Heart left ventricle (tissue), 16 donors: ENCODE data around the gene UNC5C. TPM values are rescaled to one million over a fixed set of nuclear protein-coding genes. Genes with fewer than 3 reads are reported as not detected.

ENCODE experiments used
- ATAC-seq, 4 donors: fragments of 200-7000 bp; cut with Tn5 transposase; one replicate each; pipeline ENCODE4 v1.9.1; 2020 to 2022; ENCODE audit warnings: moderate library complexity in 4 of 4, mild to moderate bottlenecking in 3 of 4, moderate number of reproducible peaks in 1 of 4
- DNase-seq, 5 donors: peaks; one replicate each; pipeline ENCODE4 v3.0.0-alpha.2; 2020
- H3K27ac ChIP-seq, 12 donors: fragments of 200-600 bp; sonication (generic) in 4 of 12; one replicate each; pipeline versions ENCODE4 v1.5.0 to v1.8.0; 2016 to 2022; ENCODE audit warnings: mild to moderate bottlenecking in 2 of 12
- H3K27me3 ChIP-seq, 9 donors: fragments of 200-600 bp; sonication (generic) in 2 of 9; one replicate each; pipeline versions ENCODE4 v1.5.1 to v1.8.0; 2016 to 2022; ENCODE audit warnings: mild to moderate bottlenecking in 3 of 9
- H3K36me3 ChIP-seq, 9 donors: fragments of 200-600 bp; sonication (generic) in 2 of 9; one replicate each; pipeline versions ENCODE4 v1.5.0 to v1.8.0; 2018 to 2022; ENCODE audit warnings: mild to moderate bottlenecking in 2 of 9
- H3K4me1 ChIP-seq, 12 donors: fragments of 200-600 bp; sonication (generic) in 4 of 12; one replicate each; pipeline versions ENCODE4 v1.5.0 to v1.8.0; 2016 to 2022; ENCODE audit warnings: mild to moderate bottlenecking in 3 of 12
- H3K4me3 ChIP-seq, 12 donors: fragments of 200-600 bp; sonication (generic) in 4 of 12; one replicate each; pipeline versions ENCODE4 v1.5.0 to v1.8.0; 2017 to 2022; ENCODE audit warnings: mild to moderate bottlenecking in 9 of 12, moderate library complexity in 4 of 12
- H3K9me3 ChIP-seq, 12 donors: fragments of 200-600 bp; sonication (generic) in 4 of 12; one replicate each; pipeline versions ENCODE4 v1.5.0 to v1.8.0; 2016 to 2022; ENCODE audit warnings: mild to moderate bottlenecking in 1 of 12
- POLR2A ChIP-seq, 2 donors: fragments of 450-650 bp; IDR thresholded peaks; one replicate each; pipeline ENCODE4 v1.6.1; 2017; ENCODE audit warnings: antibody characterized with exemption in 2 of 2, mild to moderate bottlenecking in 2 of 2, moderate library complexity in 2 of 2
- WGBS, 4 donors: extraction: QIAGEN DNeasy Blood & Tissue Kit in 2 of 4; methylation state at CpG; one replicate each; pipeline versions ENCODE4 v1.1.5 to v1.1.7; 2013 to 2018; 5-methylcytosine and 5-hydroxymethylcytosine counted together
- intact Hi-C, 10 donors: fragments of 100-400 bp; cut with DNase I; formaldehyde crosslinking; loops; one replicate each; pipeline versions ENCODE4 v1.11.1 to v1.14.2; 2022
- polyA plus RNA-seq, 2 donors: library from polyadenylated mRNA; stranded (reverse); fragments of 200-250 nt; gene quantifications; one replicate each; pipeline ENCODE4 v1.2.3, GENCODE V29; 2013
- total RNA-seq, 9 donors: library from RNA; depleted of rRNA in 2 of 9; stranded (reverse); fragments of >200 nt in 2 of 9; fragmentation: NEBNext Ultra II Directional in 3 of 9; extraction: Animal tissue kit (Norgen Biotek cat#: 25700) in 3 of 9; gene quantifications; one replicate each; pipeline versions ENCODE4 v1.1.0 to v1.2.4, GENCODE V29; 2016 to 2023
- TF ChIP-seq, protein P1 (sequence below), 12 donors: fragments of 200-600 bp; sonication (generic) in 4 of 12; IDR thresholded peaks; one replicate each; pipeline versions ENCODE4 v1.5.0 to v1.8.0; 2018 to 2022; ENCODE audit warnings: antibody characterized with exemption in 12 of 12, mild to moderate bottlenecking in 5 of 12
- donor health status: ischemic (EF 13 %, LVEDD 7.1; RV severe dilation, severe dysfunction).
- donor health status: healthy with polysubstance abuse.
- donor health status: DM: no; HTN: yes; CAD: no.
- donor health status: DM: no; HTN: no; CAD: no.
- donor health status: ischemic (EF 25% LVEDD 6.9; RV normal size, moderate dysfunction).
- donor health status: ischemic (EF 25% LVEDD 5.7; RV mildly dilated, moderate dysfunction).
- donor health status: healthy.
- donor health status: DM: yes; HTN: yes; CAD: no.
- donor health status: ischemic (EF 35%, LVEDD 5.7; RV mildly dilated, moderate dysfunction).
- donor health status: nonischemic (EF 11% LVEDD 7.7; RV severe dilation, severe dysfunction).
- donor health status: DM: yes; HTN: yes; CAD: no.
- donor health status: PGD.
- donor health status: ischemic (EF 29% LVEDD 5.4; RV normal size, mild dysfunction).
- donor health status: nonischemic (EF 23%, LVEDD 6.1; RV moderate dilation, normal function).

Gene UNC5C
- total and polyA plus RNA-seq, 11 donors, result 0.23 to 2.8 (median 1.7) TPM

DNA sequence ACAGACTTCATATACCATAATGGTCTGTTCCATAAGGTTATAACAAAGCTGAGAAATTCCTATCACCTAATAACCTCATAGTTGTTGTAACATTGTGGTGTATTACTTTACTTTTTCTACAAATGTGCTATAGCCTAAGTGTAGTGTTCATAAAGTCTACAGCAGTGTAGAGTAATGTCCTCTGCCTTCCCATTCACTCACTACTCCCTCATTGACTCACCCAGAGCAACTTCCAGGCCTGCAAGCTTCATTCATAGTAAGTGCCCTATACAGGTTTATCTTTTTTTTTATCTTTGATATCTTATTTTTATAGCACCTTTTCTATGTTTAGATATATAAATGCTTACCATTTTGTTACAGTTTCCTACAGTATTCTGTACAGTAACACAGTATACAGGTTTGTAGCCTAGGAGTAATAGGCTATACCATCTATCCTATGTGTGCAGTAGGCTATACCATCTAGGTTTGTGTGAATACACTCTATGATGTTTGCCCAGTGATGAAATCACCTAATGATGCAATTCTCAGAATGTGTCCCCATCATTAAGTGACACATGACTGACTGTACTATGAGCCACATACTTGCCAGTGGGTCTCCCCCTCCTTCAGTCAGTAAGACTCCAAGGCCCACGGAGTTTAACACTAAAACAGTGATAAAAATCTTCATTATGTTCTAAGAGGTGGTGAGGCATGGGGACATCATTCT, 299.9 kb downstream of the UNC5C start:
- H3K4me1 ChIP-seq, result no peaks in the 10 kb centered on the region
- TF ChIP-seq, protein P1, sequence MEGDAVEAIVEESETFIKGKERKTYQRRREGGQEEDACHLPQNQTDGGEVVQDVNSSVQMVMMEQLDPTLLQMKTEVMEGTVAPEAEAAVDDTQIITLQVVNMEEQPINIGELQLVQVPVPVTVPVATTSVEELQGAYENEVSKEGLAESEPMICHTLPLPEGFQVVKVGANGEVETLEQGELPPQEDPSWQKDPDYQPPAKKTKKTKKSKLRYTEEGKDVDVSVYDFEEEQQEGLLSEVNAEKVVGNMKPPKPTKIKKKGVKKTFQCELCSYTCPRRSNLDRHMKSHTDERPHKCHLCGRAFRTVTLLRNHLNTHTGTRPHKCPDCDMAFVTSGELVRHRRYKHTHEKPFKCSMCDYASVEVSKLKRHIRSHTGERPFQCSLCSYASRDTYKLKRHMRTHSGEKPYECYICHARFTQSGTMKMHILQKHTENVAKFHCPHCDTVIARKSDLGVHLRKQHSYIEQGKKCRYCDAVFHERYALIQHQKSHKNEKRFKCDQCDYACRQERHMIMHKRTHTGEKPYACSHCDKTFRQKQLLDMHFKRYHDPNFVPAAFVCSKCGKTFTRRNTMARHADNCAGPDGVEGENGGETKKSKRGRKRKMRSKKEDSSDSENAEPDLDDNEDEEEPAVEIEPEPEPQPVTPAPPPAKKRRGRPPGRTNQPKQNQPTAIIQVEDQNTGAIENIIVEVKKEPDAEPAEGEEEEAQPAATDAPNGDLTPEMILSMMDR (IDR thresholded peaks at IDR 0.05), result no peak
- TF ChIP-seq POLR2A (IDR thresholded peaks at IDR 0.05), result no peak
- H3K27me3 ChIP-seq, result no peaks in the 10 kb centered on the region
- DNase-seq, result no peak
- no peak overlapping the region for H3K4me3 ChIP-seq
- 63 to 80% (median 75%) methylated on average over 1 of the region's 1 CpG for WGBS, 4 donors
- ATAC-seq, result no peak
- no peaks in the 10 kb centered on the region for H3K9me3 ChIP-seq
- peaks cover 0 to 16% (median 0%) of the 10 kb centered on the region in 9 donors for H3K36me3 ChIP-seq
- no peak overlapping the region for H3K27ac ChIP-seq
- intact Hi-C loops, result no loop called here

DNA sequence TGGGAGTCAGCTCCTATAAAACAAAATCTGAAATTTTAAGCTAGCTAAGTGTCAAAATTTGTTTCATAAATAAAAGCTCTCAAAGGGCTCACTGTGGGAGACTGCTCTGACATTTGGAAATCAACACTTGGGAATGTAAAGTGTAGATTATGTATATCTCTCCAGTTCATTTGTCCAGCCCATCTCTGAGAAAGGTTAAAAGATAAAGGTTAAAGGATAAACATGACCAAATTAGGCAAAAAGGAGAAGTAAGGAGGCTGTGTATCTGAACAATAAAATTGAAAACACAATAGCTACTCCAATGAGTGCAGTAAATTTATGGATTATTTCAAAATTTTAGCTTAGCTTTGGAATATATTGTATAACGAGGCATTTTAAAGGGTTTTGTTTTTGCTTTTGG, 304.9 kb downstream of the UNC5C start:
- Histone ChIP-seq H3K4me1 (no peaks in the 10 kb centered on the region), H3K4me3 (no peak overlapping the region), H3K9me3 (peaks cover 0 to 7% (median 0%) of the 10 kb centered on the region in 12 donors), H3K27me3 (no peaks in the 10 kb centered on the region), H3K36me3 (peaks cover 0 to 16% (median 0%) of the 10 kb centered on the region in 9 donors), H3K27ac (no peak overlapping the region)
- ATAC-seq (no peak), DNase-seq (no peak)
- WGBS, 4 donors, result 84 to 94% (median 86%) methylated on average over 1 of the region's 1 CpG
- TF ChIP-seq, protein P1 (IDR thresholded peaks at IDR 0.05), result no peak
- TF ChIP-seq POLR2A (IDR thresholded peaks at IDR 0.05), result no peak
- intact Hi-C loops, result no loop called here

DNA sequence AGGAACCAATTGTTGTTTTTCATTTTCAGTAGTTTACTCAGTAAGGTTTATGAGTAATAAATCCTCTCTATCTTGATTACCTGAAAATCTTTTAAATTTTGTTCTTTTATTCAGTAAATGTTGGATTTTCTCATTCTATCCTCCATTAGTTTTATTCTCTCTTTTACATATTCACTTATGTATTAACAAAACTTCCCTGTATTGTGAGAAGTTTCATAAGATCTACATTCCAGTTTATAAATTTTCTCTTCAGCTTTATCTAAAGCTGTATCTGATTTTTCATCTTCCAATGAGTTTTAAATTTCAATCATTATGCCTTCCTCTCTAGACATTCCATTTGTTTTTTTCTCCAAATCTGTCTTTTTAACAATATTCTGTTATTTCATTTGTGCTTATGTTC, 310.2 kb downstream of the UNC5C start:
- H3K4me1 ChIP-seq, result no peaks in the 10 kb centered on the region
- ATAC-seq (no peak), DNase-seq (no peak)
- intact Hi-C loops, result no loop called here
- H3K27ac ChIP-seq, result no peak overlapping the region
- H3K36me3 ChIP-seq, result peaks cover 0 to 15% (median 0%) of the 10 kb centered on the region in 9 donors
- no peaks in the 10 kb centered on the region for H3K27me3 ChIP-seq
- no peak overlapping the region for H3K4me3 ChIP-seq
- peaks cover 0 to 13% (median 0%) of the 10 kb centered on the region in 12 donors for H3K9me3 ChIP-seq
- TF ChIP-seq, protein P1 (IDR thresholded peaks at IDR 0.05), result no peak
- TF ChIP-seq POLR2A (IDR thresholded peaks at IDR 0.05), result no peak

DNA sequence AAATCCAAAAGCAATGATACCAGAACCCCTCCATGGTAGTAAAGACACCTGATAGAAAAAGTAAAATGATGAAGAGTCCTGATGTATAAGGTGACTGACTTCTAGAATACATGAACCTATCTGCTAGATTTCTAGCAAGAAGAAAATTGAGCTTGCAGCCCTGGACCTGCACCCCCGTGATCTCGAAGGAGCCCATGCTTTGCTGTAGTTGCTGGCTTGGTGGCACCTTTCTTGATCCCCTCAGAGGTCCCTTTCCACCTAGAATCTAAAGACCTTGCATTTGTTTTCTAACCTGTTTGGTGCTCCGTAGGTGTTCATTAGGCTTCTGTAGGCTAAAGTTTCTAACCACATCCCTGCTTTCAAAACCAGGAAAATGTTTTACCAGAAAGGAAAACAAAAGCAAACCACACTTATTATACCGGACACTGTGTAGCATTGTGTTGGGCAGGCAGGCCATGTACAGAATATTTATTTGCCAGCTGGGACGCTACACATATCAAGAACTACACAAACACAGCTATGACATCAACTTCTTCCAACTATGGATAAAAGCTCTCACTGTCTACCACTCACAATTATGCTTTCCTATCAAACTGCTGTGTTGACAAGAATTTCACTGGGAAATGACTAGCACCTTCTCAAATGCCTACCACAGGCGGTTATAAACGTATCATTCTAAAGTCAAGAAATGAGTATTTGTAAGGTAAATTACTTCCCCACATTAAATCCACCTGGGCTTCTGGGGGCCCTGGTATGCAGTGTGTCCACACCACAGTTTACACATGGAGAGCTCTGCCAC, 316.2 kb downstream of the UNC5C start:
- ATAC-seq (no peak), DNase-seq (no peak)
- Histone ChIP-seq H3K4me1 (no peaks in the 10 kb centered on the region), H3K9me3 (no peaks in the 10 kb centered on the region), H3K36me3 (no peaks in the 10 kb centered on the region), H3K27me3 (no peaks in the 10 kb centered on the region), H3K27ac (no peak overlapping the region), H3K4me3 (no peak overlapping the region)
- TF ChIP-seq POLR2A (IDR thresholded peaks at IDR 0.05), result no peak
- TF ChIP-seq, protein P1 (IDR thresholded peaks at IDR 0.05), result no peak
- WGBS, 4 donors, result 79 to 87% (median 83%) methylated on average over 7 of the region's 7 CpGs
- intact Hi-C loops, result no loop called here
